Thyroid gland (tissue), 4 donors: Measurements from ENCODE around the gene MORN1.

Source experiments
- CTCF ChIP-seq, 6 experiments: fragments of 200-600 bp in 3 of 6; fragments of 450-650 bp in 3 of 6; sonication (generic) in 3 of 6; IDR thresholded peaks; one replicate each; pipeline ENCODE4 v1.5.1; 2016 to 2019; ENCODE audit warnings: antibody characterized with exemption in 6 of 6, mild to moderate bottlenecking in 2 of 6, inconsistent platforms in 1 of 6, moderate library complexity in 1 of 6
- POLR2A ChIP-seq, 2 donors: fragments of 450-650 bp; IDR thresholded peaks; one replicate each; pipeline ENCODE4 v1.6.1; 2017; ENCODE audit warnings: antibody characterized with exemption in 2 of 2, mild to moderate bottlenecking in 2 of 2, moderate library complexity in 1 of 2

DNA sequence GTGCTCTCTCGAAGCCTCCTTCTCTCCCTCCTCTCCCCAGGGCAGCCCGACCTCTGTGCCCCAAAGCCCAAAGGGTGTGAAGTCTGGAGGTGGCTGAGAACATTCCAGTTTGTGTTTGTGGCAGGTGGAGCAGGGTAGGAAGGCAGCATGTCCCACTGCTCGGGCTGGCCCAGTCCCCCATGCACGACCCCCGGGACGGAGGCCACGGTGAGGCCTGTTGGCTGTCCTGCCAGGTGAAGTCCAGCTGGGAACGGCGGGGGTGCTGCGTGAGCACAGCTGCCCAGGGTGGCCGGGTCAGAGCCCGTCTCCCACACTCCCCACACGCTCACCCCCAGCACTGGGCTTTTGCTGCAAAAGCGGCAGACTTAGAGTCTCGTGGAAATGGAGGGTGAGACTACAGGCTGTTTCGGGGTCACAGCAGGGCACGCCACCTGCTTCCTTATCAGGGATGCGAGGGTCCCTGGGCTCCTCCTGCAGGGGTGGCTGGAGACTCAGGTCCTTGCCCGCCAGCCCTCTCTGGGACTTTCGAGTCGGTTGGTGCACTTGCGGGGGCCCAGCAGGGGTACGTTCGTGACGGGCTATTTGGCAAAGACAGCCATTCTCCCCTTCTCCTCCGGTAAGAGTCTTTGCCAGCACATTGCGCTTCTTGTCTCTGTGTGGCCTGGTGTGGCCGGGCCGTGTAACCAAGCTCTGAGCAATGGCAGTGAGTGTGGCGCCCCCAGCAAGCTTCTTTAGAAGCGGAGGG is 40.3 kb downstream of the MORN1 start:
- TF ChIP-seq CTCF (IDR thresholded peaks at IDR 0.05) (no peak), POLR2A (IDR thresholded peaks at IDR 0.05) (no peak)
